ENCODE results near the gene CEP83. TPM values are rescaled to one million over a fixed set of nuclear protein-coding genes. Genes with fewer than 3 reads are reported as not detected.

The CEP83 gene
- polyA plus RNA-seq, 1 donor (not counting 4 experiments of a cell fraction or from before 2014, with no cell fraction given) = 9.5 TPM

DNA sequence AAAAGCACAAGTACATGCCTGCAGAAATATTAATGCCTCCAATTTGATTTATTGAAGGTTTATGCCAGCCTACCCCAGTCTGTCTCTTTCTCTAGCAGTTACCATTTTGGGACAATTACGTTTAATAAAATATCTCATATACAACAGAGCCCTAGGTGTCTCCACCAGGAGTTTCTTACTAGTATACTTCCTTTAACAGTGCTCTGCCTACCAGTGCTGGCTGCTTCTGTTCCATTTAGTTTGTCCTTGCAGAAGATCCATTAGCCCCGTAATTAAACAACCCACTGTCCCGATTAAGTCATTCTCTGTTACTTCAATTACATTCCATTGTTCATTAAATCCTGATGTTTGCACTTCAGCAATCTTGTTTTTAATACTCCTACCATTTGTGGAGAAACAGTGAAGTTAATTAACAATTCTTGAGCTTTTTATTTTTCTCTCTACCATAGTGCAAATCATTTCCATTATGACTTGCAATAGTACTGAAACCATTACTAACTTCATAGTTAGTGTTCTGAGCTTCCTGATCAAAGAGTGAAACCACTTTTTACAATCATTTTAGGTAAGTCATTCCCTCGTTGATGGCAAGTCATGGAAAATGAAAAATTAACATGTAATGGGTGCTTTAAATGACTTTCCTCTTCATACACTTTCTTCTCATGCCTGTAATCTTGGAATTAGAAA, 190.2 kb downstream of the CEP83 start:
- H3K9me3 ChIP-seq (ENCODE audit: control insufficient read depth, low read depth, low read length) = no peaks in the 10 kb centered on the region
- no peak for FAIRE-seq
- H4K20me1 ChIP-seq (ENCODE audit: control insufficient read depth, extremely low read depth, insufficient read depth, low read length) = no peaks in the 10 kb centered on the region
- dilution Hi-C loops (cut with MboI; ENCODE audit: extremely low pct_ligation_motif_present, low sequenced_read_pairs) = no loop called here
- no peaks in the 10 kb centered on the region for H3K79me2 ChIP-seq (ENCODE audit: control insufficient read depth, insufficient read depth, low read length)
- H3K9ac ChIP-seq (ENCODE audit: control insufficient read depth, extremely low read depth, insufficient read depth, low read length) = no peak overlapping the region
- no peaks in the 10 kb centered on the region for H3K9me1 ChIP-seq (ENCODE audit: control insufficient read depth, extremely low read depth, insufficient read depth, low read length)
- no peak overlapping the region for H3K4me2 ChIP-seq (ENCODE audit: control insufficient read depth, extremely low read depth, insufficient read depth, low read depth, low read length)
- H3K27ac ChIP-seq (ENCODE audit: control insufficient read depth, insufficient read depth, low read length) = no peak overlapping the region
- H3K4me1 ChIP-seq (ENCODE audit: control insufficient read depth, extremely low read depth, insufficient read depth, low read length) = no peaks in the 10 kb centered on the region
- DNase-seq (ENCODE audit: low read depth, low spot score) = no peak
- H3K4me3 ChIP-seq (ENCODE audit: control insufficient read depth in 2 of 3, extremely low read depth in 1 of 3, insufficient read depth in 2 of 3, low read depth in 1 of 3, low read length in 3 of 3) = no peak overlapping the region
- no peak for TF ChIP-seq EZH2 (IDR thresholded peaks at IDR 0.05; ENCODE audit: low read length)
- TF ChIP-seq CTCF (optimal IDR thresholded peaks at IDR 0.05 in 1 of 3, IDR thresholded peaks at IDR 0.05 in 1 of 3, conservative IDR thresholded peaks at IDR 0.05 in 1 of 3; ENCODE audit: extremely low read depth in 1 of 3, insufficient read depth in 2 of 3, low read length in 3 of 3) = no peak
- H2AFZ ChIP-seq (ENCODE audit: control insufficient read depth, low read length) = no peak overlapping the region
- H3K27me3 ChIP-seq (ENCODE audit: control insufficient read depth, extremely low read depth, insufficient read depth, low read length) = peaks cover 9% of the 10 kb centered on the region
- H3K36me3 ChIP-seq (ENCODE audit: control insufficient read depth in 2 of 2, extremely low read depth in 1 of 2, insufficient read depth in 2 of 2, low read length in 2 of 2) = no peaks in the 10 kb centered on the region

DNA sequence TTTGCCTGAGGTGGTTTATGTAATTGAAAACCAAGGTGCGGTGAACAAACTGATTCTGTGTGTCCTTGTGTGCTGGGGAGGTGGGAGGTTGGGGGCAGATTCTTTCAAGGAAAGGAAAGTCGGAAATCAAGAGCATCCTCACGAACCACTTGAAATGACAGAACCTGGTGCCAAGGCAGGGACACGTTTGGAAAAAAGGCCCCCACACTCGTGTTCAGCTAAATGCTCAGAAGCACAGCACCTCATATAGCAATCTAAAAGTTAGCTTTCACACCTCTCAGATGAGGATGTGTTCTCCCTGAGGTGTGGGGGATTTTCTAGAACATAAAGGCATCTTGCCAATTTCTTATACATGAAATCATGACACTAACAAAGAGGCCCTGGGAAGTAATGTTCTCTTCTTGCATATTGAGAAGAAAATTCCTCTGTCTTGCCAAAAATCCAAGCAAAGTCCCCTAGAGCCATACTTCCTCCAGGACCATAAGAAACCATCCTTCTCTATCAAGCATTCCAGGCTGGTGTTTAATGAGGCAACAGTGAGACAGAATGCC, 191.7 kb downstream of the CEP83 start:
- Histone ChIP-seq H4K20me1 (ENCODE audit: control insufficient read depth, extremely low read depth, insufficient read depth, low read length) (no peaks in the 10 kb centered on the region), H3K27me3 (ENCODE audit: control insufficient read depth, extremely low read depth, insufficient read depth, low read length) (peaks cover 12% of the 10 kb centered on the region), H3K36me3 (ENCODE audit: control insufficient read depth in 2 of 2, extremely low read depth in 1 of 2, insufficient read depth in 2 of 2, low read length in 2 of 2) (no peaks in the 10 kb centered on the region), H3K4me1 (ENCODE audit: control insufficient read depth, extremely low read depth, insufficient read depth, low read length) (no peaks in the 10 kb centered on the region), H3K9me1 (ENCODE audit: control insufficient read depth, extremely low read depth, insufficient read depth, low read length) (no peaks in the 10 kb centered on the region), H2AFZ (ENCODE audit: control insufficient read depth, low read length) (no peak overlapping the region), H3K79me2 (ENCODE audit: control insufficient read depth, insufficient read depth, low read length) (no peaks in the 10 kb centered on the region), H3K4me3 (ENCODE audit: control insufficient read depth in 2 of 3, extremely low read depth in 1 of 3, insufficient read depth in 2 of 3, low read depth in 1 of 3, low read length in 3 of 3) (no peak overlapping the region), H3K4me2 (ENCODE audit: control insufficient read depth, extremely low read depth, insufficient read depth, low read depth, low read length) (no peak overlapping the region), H3K9ac (ENCODE audit: control insufficient read depth, extremely low read depth, insufficient read depth, low read length) (no peak overlapping the region), H3K27ac (ENCODE audit: control insufficient read depth, insufficient read depth, low read length) (no peak overlapping the region), H3K9me3 (ENCODE audit: control insufficient read depth, low read depth, low read length) (no peaks in the 10 kb centered on the region)
- TF ChIP-seq EZH2 (IDR thresholded peaks at IDR 0.05; ENCODE audit: low read length) = no peak
- no peak for TF ChIP-seq CTCF (optimal IDR thresholded peaks at IDR 0.05 in 1 of 3, IDR thresholded peaks at IDR 0.05 in 1 of 3, conservative IDR thresholded peaks at IDR 0.05 in 1 of 3; ENCODE audit: extremely low read depth in 1 of 3, insufficient read depth in 2 of 3, low read length in 3 of 3)
- DNase-seq (ENCODE audit: low read depth, low spot score) = no peak
- no peak for FAIRE-seq
- dilution Hi-C loops (cut with MboI; ENCODE audit: extremely low pct_ligation_motif_present, low sequenced_read_pairs) = no loop called here
